HG02981 (cell line): Measurements from ENCODE around the gene SEC14L5.
A peak's percentile ranks its signal among the peaks of the same experiment; 100 is the strongest.
"Not testable (repeated sequence)": the region's sequence is repeated elsewhere in the genome, so short reads cannot be mapped to it uniquely, and the experiment has no call there.

ENCODE experiments used
- ATAC-seq: cut with Tn5 transposase; IDR thresholded peaks from one replicate; pipeline ENCODE4 v1.9.1; 2021; ENCODE audit warnings: mild to moderate bottlenecking, moderate library complexity; ENCODE audit not compliant: unreplicated experiment

The SEC14L5 gene

GRCh38 chr16:5033256-5034166, 75.4 kb downstream of the SEC14L5 start, which contains the start of gene NAGPA:
Gene NAGPA (minus strand): TSS chr16:5033935. CDS start chr16:5033914, 21 bp downstream.
- ATAC-seq, result peak; percentile 90

GRCh38 chr16:5034167-5034523, 76.0 kb downstream of the SEC14L5 start:
- no peak for ATAC-seq

DNA sequence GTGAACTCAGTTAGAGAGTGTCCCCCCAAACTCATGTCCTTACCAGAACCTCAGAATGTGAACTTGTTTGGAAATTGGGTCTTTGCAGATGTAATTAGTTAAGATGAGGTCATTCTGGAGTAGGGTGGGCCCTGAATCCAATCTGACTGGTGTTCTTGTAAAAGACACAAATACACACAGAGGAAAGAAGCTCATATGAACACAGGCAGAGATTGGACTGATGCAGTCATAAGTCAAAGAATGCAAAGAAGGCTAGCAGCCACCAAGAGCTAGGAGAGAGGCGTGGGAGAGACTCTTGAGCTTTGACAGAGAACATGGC, 77.7 kb downstream of the SEC14L5 start:
- no peak for ATAC-seq

- ATAC-seq, result no peak
These were observed 78.4 kb downstream of the SEC14L5 start for GRCh38 chr16:5036228-5037156.

DNA sequence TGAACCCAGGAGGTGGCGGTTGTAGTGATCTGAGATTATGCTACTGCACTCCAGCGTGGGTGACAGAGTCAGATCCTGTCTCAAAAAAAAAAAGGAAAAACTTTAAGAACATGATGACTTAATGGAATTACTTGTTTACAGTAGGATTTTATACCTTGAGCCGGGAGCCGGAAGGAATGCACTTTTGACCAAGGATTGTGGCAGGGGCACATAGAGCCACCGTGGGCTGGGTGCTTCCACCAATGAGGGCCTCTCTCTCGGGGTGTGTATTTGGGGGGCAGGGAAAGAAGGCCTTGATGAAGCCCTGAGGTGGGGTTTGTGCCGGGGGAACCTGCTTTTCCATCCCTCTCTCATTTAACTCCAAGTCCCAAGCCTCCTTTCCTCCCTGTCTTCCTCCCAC, 82.3 kb downstream of the SEC14L5 start:
- ATAC-seq, result no peak

GRCh38 chr16:5041600-5042133, 83.5 kb downstream of the SEC14L5 start:
- ATAC-seq, result no peak

DNA sequence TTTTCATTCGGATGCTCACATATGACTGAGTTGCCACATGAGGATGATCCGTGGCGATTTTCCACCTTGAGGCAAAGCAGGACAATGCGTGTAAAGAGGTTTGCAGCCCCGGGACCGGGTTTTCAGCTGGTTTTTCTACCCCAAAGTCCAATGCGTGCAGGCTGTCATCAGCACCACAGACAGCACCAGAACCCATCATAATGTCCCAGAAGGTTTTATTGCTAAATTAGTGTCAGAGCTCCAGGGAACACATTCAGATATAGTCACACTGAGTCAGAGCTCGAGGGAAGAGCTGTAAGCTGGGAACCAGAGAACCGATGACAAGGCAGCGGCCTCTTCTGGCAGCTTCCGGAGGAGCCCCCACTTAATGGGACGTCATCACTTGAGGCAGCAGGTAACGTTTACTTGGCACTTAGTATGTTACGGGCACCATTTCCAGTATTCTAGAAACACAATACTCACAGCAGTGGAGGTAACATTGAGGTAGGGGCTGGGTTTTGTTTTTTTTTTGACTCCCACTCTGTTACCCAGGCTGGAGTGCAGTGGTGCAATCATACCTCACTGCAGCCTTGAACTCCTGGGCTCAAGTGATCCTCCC, 84.5 kb downstream of the SEC14L5 start:
- no peak for ATAC-seq

GRCh38 chr16:5044011-5044540, 85.9 kb downstream of the SEC14L5 start:
- ATAC-seq, result no peak

DNA sequence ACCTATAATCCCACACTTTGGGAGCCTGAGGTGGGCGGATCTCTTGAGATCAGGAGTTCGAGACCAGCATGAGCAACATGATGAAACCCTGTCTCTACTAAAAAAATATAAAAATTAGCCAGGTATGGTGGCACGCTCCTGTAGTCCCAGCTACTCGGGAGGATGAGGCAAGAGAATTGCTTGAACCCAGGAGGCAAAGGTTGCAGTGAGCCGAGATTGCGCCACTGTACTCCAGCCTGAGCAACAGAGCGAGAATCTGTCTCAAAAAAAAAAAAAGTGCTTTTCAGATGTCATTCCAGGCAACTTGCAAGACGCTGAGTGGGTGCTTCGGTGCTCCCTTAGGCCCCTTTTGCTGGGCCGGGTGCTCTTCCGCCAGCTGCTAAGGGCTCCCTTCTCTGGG, 86.5 kb downstream of the SEC14L5 start:
- ATAC-seq, result not testable (repeated sequence)

- no peak for ATAC-seq
These were observed 87.5 kb downstream of the SEC14L5 start for GRCh38 chr16:5045499-5046115.

DNA sequence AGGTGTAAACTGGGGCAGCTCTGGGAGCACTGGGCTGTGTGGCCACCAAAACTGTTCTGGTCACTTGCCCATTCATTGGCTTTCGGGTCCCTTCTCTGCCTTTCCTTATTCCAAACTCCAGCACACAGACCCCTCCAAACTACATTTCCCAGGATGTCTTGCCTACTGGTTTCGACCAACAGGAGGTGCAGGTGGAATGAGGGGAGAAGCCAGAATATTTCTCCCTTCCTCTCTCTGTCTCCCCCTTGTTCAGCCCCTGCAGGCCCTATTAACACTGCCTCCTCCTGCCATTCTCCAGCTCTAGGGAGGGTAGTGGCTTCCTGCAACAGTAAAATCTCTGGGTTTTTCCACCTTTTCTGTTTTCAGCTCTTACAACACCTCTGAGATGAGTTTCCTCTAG, 88.8 kb downstream of the SEC14L5 start:
- no peak for ATAC-seq

DNA sequence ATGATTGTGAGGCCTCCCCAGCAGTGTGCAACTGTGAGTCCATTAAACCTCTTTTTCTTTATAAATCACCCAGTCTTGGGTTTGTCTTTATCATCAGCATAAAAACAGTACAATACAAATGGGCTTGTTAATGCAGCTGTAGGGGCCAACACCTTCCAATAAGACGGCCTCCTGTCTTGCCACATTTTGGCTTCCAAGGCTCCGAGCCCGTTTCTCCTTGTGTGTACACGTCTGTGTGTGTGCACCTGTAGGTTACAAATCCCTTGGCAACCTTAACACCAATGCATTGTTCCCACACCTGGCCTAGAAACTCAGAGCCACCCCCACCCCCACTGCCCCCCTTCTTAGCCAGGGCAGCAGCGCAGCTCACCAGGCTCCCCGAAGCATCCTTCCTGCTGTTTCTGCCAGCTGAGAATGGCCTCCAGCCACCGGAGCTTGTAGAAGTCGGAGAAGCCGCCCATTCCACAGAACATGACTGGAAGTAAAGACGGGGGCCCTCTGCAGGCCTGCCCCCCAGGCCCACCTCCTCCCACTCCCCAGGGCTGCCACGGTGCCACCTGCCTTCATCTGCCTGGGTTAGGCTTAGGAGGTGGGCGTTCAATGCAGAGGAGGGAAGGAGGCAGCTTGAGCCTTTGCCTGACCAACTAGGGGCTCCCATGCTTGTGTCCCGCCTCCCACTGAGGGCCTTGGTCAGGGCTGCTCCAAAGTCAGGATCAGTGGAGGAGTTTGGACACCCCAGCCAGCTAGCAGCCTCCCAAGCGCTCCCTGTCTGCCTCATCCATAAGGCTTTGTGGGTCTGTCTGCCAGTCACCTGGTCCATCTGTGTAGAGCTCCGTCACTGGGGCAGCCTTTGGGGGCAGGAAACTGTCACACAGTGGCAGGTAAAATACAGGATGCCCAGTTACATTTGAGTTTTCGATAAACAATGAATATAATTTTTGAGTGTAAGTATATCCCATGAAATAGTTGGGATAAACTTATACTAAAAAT, 97.0 kb downstream of the SEC14L5 start:
- ATAC-seq, result no peak

DNA sequence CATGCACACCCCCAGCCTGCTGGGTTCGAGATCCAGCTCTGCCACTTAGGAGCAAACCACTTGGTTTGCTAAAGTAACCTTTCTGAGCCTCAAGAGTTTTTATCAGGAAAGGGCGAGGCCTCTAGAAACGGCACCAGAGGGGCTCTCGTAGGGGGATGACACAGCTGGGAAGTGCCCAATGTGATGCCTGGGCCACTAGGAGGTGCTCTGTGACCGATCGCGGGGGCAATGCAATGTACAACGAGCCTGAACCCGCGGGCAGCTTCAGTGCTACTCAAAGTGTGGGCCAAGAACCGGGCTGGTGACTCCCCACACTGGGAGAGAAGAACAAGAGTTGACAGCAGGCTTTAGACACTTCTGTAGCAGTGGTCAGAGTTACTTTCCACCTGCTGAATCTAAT, 98.2 kb downstream of the SEC14L5 start:
- ATAC-seq, result no peak

GRCh38 chr16:5058476-5058875, 100.3 kb downstream of the SEC14L5 start:
- ATAC-seq, result no peak

GRCh38 chr16:5059386-5060072, 101.4 kb downstream of the SEC14L5 start:
- no peak for ATAC-seq

- no peak for ATAC-seq
These were observed 102.0 kb downstream of the SEC14L5 start for GRCh38 chr16:5060073-5060641.

DNA sequence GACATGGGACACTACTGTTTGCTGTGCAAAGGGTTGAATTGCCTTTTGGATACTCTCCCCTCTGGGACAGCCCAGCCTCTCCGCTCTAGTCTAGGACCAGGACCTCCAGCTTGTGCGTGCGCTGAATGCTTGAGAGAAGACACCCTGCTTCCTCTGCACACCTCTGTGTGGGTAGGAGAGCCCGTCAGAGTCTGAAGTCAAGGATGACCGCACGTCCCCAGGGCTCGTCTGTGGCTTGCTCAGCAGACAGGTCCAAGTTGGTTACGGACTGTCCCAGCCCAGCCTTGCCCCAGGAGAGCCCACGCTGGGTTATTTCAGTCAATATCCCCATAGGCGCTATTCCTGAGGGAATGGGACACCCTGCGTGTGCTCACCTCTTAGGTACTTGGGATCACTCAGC, 103.9 kb downstream of the SEC14L5 start:
- ATAC-seq, result no peak
